Ovary (tissue), 9 donors: ENCODE results near the gene RLN1. TPM values are rescaled to one million over a fixed set of nuclear protein-coding genes. Genes with fewer than 3 reads are reported as not detected.

Experiments
- DNase-seq, 5 donors: peaks; one replicate each; pipeline ENCODE4 v3.0.0-alpha.2; 2019 to 2020
- H3K27ac ChIP-seq, 2 donors: fragments of 200-600 bp; one replicate each; pipeline versions ENCODE4 v1.5.1 to v1.8.0; 2019 to 2022
- H3K27me3 ChIP-seq: fragments of 200-600 bp; one replicate; pipeline ENCODE4 v1.8.0; 2022
- H3K36me3 ChIP-seq: fragments of 200-600 bp; sonication (generic); one replicate; pipeline ENCODE4 v1.5.1; 2019
- H3K4me1 ChIP-seq: one replicate; pipeline ENCODE4 v1.8.1; 2013; ENCODE audit warnings: mild to moderate bottlenecking, moderate library complexity; ENCODE audit not compliant: insufficient read depth
- H3K4me3 ChIP-seq: fragments of 200-600 bp; sonication (generic); one replicate; pipeline ENCODE4 v1.5.1; 2017
- H3K9me3 ChIP-seq, 2 donors: fragments of 200-600 bp in 1 of 2; sonication (generic) in 1 of 2; one replicate each; pipeline versions ENCODE4 v1.5.1 to v1.8.1; 2013 to 2019; ENCODE audit warnings: mild to moderate bottlenecking in 1 of 2, moderate library complexity in 1 of 2
- EP300 ChIP-seq: sonication (generic); formaldehyde crosslinking; IDR thresholded peaks from one replicate; pipeline ENCODE4 v1.6.1; 2017; ENCODE audit warnings: antibody characterized with exemption
- POLR2A ChIP-seq: fragments of 450-650 bp; IDR thresholded peaks from one replicate; pipeline ENCODE4 v1.6.1; 2017; ENCODE audit warnings: antibody characterized with exemption, mild to moderate bottlenecking, moderate library complexity
- WGBS, 3 donors: extraction: QIAGEN DNeasy Blood & Tissue Kit in 1 of 3; methylation state at CpG; one replicate each; pipeline versions ENCODE4 v1.1.5 to v1.1.7; 2013 to 2017; 5-methylcytosine and 5-hydroxymethylcytosine counted together
- intact Hi-C, 4 donors: fragments of 100-400 bp; cut with DNase I; formaldehyde crosslinking; loops; one replicate each; pipeline versions ENCODE4 v1.11.0 to v1.15.1; 2022 to 2023
- polyA plus RNA-seq, 2 donors: library from polyadenylated mRNA; stranded (reverse); fragments of 200-250 nt in 1 of 2; fragments of 350-450 nt in 1 of 2; fragmentation: Illumina TruSeq in 1 of 2; extraction: RNeasy Lipid Tissue Mini Kit (QIAGEN cat#74804) in 1 of 2; gene quantifications; one replicate each; pipeline ENCODE4 v1.2.3, GENCODE V29; 2013 to 2014
- total RNA-seq, 7 donors: library from RNA; depleted of rRNA in 2 of 7; stranded (reverse); fragments of >200 nt in 2 of 7; fragmentation: NEBNext Ultra II Directional in 3 of 7; extraction: Animal tissue kit (Norgen Biotek cat#: 25700) in 3 of 7; gene quantifications; one replicate each; pipeline versions ENCODE4 v1.1.0 to v1.2.4, GENCODE V29; 2016 to 2023
- TF ChIP-seq, protein P1 (sequence below), 3 donors: fragments of 450-650 bp in 2 of 3; fragments of 200-600 bp in 1 of 3; IDR thresholded peaks; one replicate each; pipeline versions ENCODE4 v1.5.1 to v1.8.0; 2016 to 2022; ENCODE audit warnings: antibody characterized with exemption in 3 of 3, mild to moderate bottlenecking in 1 of 3
- donor health status: DM: no; HTN: no; CAD: no; lungs with moderate emphysema.
- donor health status: DM: no; HTN: no; CAD: no.
- donor health status: Bipolar disorder and iron deficiency.
- donor health status: DM: yes; HTN: yes; CAD: no.
- donor health status: DM: no; HTN: no; CAD: no.
- donor health status: DM: yes; HTN: yes; CAD: no.

The RLN1 gene
- total and polyA plus RNA-seq, 9 donors = 0.28 to 1.4 TPM; not detected in 7

DNA sequence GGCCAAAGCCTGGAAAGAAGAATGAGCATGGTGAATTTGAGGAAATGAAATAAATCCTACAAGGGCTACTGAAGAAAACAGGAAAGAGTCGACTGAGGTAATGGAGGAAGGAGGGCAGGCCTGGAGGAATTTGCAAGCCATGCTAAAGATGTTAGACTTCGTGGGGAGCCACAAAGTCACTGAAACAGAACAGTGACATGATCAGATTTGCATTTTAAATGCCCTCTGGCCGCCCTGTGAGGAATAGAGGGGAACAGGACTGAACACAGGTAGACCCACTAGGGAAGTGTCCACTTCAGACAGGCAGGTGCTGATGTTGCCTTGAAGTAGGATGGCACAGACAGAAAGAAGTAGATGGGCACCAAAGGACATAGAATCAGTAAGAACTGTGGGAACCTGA is 42.8 kb upstream of the RLN1 start:
- H3K9me3 ChIP-seq = no peaks in the 10 kb centered on the region
- DNase-seq = no peak
- TF ChIP-seq, protein P1, sequence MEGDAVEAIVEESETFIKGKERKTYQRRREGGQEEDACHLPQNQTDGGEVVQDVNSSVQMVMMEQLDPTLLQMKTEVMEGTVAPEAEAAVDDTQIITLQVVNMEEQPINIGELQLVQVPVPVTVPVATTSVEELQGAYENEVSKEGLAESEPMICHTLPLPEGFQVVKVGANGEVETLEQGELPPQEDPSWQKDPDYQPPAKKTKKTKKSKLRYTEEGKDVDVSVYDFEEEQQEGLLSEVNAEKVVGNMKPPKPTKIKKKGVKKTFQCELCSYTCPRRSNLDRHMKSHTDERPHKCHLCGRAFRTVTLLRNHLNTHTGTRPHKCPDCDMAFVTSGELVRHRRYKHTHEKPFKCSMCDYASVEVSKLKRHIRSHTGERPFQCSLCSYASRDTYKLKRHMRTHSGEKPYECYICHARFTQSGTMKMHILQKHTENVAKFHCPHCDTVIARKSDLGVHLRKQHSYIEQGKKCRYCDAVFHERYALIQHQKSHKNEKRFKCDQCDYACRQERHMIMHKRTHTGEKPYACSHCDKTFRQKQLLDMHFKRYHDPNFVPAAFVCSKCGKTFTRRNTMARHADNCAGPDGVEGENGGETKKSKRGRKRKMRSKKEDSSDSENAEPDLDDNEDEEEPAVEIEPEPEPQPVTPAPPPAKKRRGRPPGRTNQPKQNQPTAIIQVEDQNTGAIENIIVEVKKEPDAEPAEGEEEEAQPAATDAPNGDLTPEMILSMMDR (IDR thresholded peaks at IDR 0.05) = no peak
- H3K4me1 ChIP-seq = no peaks in the 10 kb centered on the region
- intact Hi-C loops = no loop called here
- 85 to 90% (median 87%) methylated on average over 3 of the region's 3 CpGs for WGBS, 3 donors
- no peak overlapping the region for H3K4me3 ChIP-seq
- H3K36me3 ChIP-seq = no peaks in the 10 kb centered on the region
- H3K27ac ChIP-seq = no peak overlapping the region
- no peaks in the 10 kb centered on the region for H3K27me3 ChIP-seq

DNA sequence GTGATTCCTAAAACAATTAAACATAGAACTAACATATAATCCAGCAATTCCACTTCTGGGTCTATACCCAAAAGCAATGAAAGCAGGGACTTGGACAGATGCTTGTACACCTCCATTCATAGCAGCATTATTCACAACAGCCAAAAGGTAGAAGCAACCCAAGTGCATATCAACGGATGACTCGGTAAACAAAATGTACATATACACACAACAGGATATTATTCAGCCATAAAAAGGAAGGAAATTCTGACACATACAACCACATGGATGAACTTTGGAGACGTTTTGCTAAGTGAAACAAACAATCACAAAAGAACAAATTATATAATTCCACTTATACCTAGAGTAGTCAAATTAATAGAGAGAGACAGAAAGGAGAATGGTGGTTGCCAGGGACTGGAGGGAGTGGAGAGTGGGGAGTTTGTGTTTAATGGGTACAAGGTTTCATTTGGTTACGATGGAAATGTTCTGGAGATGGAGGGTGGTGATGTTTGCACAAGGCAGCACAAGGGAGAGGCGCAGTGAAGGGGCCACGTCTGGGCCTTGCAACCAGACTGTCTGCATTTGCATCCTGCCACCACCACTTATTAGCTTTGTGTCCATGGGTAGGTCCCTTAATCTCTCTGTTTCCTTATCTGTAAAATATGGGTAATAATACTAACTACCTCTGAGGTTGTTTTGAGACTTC is 36.3 kb upstream of the RLN1 start:
- 87 to 90% (median 89%) methylated on average over 6 of the region's 6 CpGs for WGBS, 3 donors
- no peak for TF ChIP-seq EP300
- TF ChIP-seq, protein P1 (IDR thresholded peaks at IDR 0.05) = no peak
- TF ChIP-seq POLR2A = no peak
- intact Hi-C loops = no loop called here
- Histone ChIP-seq H3K9me3 (no peaks in the 10 kb centered on the region), H3K36me3 (no peaks in the 10 kb centered on the region), H3K27ac (no peak overlapping the region), H3K4me1 (peaks cover 2% of the 10 kb centered on the region), H3K4me3 (no peak overlapping the region), H3K27me3 (no peaks in the 10 kb centered on the region)
- DNase-seq = no peak

DNA sequence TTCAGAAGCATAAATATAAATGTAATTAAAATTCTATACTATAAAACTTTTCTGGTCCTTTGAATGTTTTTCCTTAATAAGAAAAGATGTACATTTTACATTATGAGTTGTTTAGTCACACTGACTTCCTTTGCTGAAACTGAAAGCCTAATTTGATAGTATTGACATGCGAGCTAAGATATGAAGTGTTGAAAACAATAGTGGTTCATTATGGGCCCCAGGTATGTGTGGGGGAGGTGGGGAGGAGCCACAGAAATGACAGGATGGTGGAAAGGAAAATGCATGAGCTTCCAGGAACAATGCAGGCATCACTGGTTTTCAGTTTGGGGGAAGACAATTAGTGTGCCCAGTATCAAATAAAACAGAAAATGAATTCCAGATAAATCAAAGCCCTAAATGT is 35.4 kb upstream of the RLN1 start:
- no peak for DNase-seq
- Histone ChIP-seq H3K36me3 (no peaks in the 10 kb centered on the region), H3K9me3 (no peaks in the 10 kb centered on the region), H3K27ac (no peak overlapping the region), H3K27me3 (no peaks in the 10 kb centered on the region), H3K4me1 (peaks cover 2% of the 10 kb centered on the region), H3K4me3 (no peak overlapping the region)
- intact Hi-C loops = no loop called here
- WGBS, 3 donors = 25 to 61% (median 57%) methylated on average over 1 of the region's 1 CpG
- TF ChIP-seq, protein P1 (IDR thresholded peaks at IDR 0.05) = no peak
- no peak for TF ChIP-seq EP300
- no peak for TF ChIP-seq POLR2A

DNA sequence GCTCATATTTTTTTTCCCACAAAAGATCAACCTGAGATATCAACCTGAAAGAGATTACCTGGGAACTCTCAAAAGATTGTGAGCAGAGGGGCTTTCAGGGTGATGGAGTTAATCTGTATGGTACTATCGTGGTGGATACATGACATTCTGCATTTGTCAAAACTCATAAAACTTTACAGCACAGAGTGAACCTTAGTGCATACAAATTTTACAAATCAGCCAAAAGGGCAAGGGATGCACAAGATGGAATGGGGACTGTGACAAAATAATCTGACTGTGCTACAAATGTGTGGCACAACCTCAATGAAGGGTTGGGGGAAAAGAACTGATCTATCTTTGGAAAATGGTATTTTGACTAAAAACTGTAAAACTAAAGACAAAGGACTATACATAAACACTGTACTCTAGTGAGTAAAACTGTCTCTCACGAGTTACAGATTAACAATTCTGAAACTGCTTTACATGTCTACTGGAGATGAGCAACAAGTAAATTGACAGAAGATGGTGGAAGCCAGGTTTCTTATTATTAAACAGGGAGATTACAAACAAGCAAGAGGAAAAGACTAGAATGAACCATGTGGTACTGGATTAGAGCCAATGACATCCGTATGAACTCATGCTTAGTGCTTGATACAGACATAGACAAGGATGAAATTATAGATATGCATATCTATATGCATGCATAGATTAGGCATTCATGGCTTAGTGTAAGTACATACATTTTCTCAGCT is 24.8 kb upstream of the RLN1 start:
- no peaks in the 10 kb centered on the region for H3K4me1 ChIP-seq
- intact Hi-C loops = no loop called here
- H3K27ac ChIP-seq = no peak overlapping the region
- WGBS, 3 donors = 56 to 91% (median 60%) methylated on average over 2 to 3 of the region's 3 CpGs
- no peaks in the 10 kb centered on the region for H3K9me3 ChIP-seq
- no peaks in the 10 kb centered on the region for H3K36me3 ChIP-seq
- DNase-seq = no peak
- no peak overlapping the region for H3K4me3 ChIP-seq
- H3K27me3 ChIP-seq = no peaks in the 10 kb centered on the region
- TF ChIP-seq, protein P1 (IDR thresholded peaks at IDR 0.05) = no peak
- TF ChIP-seq EP300 = no peak
- no peak for TF ChIP-seq POLR2A
